ENCODE results near the gene MGAT5.

The MGAT5 gene

GRCh38 chr2:134468776-134469175 is 214.9 kb downstream of the MGAT5 start:
- ATAC-seq, result no peak
- no peak for TF ChIP-seq ARNTL (CRISPR knock-in tag; IDR thresholded peaks at IDR 0.05; ENCODE audit: borderline replicate concordance, low read depth)
- no peak for TF ChIP-seq PATZ1 (CRISPR knock-in tag; IDR thresholded peaks at IDR 0.05; ENCODE audit: borderline replicate concordance)
- TF ChIP-seq TCF4 (CRISPR knock-in tag; IDR thresholded peaks at IDR 0.05; ENCODE audit: borderline replicate concordance), result no peak
- no peak for TF ChIP-seq ESRRG (CRISPR knock-in tag; IDR thresholded peaks at IDR 0.05)
- TF ChIP-seq ZNF8 (CRISPR knock-in tag; IDR thresholded peaks at IDR 0.05), result no peak
- TF ChIP-seq CREB5 (CRISPR knock-in tag; IDR thresholded peaks at IDR 0.05; ENCODE audit: low read depth), result no peak
- TF ChIP-seq, protein P1, sequence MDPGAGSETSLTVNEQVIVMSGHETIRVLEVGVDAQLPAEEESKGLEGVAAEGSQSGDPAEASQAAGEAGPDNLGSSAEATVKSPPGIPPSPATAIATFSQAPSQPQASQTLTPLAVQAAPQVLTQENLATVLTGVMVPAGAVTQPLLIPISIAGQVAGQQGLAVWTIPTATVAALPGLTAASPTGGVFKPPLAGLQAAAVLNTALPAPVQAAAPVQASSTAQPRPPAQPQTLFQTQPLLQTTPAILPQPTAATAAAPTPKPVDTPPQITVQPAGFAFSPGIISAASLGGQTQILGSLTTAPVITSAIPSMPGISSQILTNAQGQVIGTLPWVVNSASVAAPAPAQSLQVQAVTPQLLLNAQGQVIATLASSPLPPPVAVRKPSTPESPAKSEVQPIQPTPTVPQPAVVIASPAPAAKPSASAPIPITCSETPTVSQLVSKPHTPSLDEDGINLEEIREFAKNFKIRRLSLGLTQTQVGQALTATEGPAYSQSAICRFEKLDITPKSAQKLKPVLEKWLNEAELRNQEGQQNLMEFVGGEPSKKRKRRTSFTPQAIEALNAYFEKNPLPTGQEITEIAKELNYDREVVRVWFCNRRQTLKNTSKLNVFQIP (CRISPR knock-in tag; IDR thresholded peaks at IDR 0.05; ENCODE audit: borderline replicate concordance, low read depth), result no peak
- TF ChIP-seq GLIS3 (CRISPR knock-in tag; IDR thresholded peaks at IDR 0.05), result no peak
- TF ChIP-seq ZNF70 (CRISPR knock-in tag; IDR thresholded peaks at IDR 0.05), result no peak
- no peak for TF ChIP-seq ISL1 (CRISPR knock-in tag; IDR thresholded peaks at IDR 0.05)
- TF ChIP-seq PPARA (CRISPR knock-in tag; IDR thresholded peaks at IDR 0.05; ENCODE audit: borderline replicate concordance), result no peak
- no peak for TF ChIP-seq TSHZ2 (CRISPR knock-in tag; IDR thresholded peaks at IDR 0.05)
- TF ChIP-seq ZFP30 (CRISPR knock-in tag; IDR thresholded peaks at IDR 0.05), result no peak
- TF ChIP-seq SNAI2 (CRISPR knock-in tag; IDR thresholded peaks at IDR 0.05), result no peak
- TF ChIP-seq RARB (CRISPR knock-in tag; IDR thresholded peaks at IDR 0.05), result no peak
- no peak for TF ChIP-seq ZFP3 (CRISPR knock-in tag; IDR thresholded peaks at IDR 0.05)
- TF ChIP-seq ZNF565 (CRISPR knock-in tag; conservative IDR thresholded peaks at IDR 0.05; ENCODE audit: low read depth), result no peak
- TF ChIP-seq OSR1 (CRISPR knock-in tag; IDR thresholded peaks at IDR 0.05), result no peak
- no peak for TF ChIP-seq CSDC2 (CRISPR knock-in tag; IDR thresholded peaks at IDR 0.05)

- ATAC-seq, result no peak
- TF ChIP-seq RARB (CRISPR knock-in tag; IDR thresholded peaks at IDR 0.05), result no peak
- TF ChIP-seq GLIS3 (CRISPR knock-in tag; IDR thresholded peaks at IDR 0.05), result no peak
- no peak for TF ChIP-seq ESRRG (CRISPR knock-in tag; IDR thresholded peaks at IDR 0.05)
- no peak for TF ChIP-seq ZFP30 (CRISPR knock-in tag; IDR thresholded peaks at IDR 0.05)
- no peak for TF ChIP-seq ZFP3 (CRISPR knock-in tag; IDR thresholded peaks at IDR 0.05)
- no peak for TF ChIP-seq ZNF565 (CRISPR knock-in tag; conservative IDR thresholded peaks at IDR 0.05; ENCODE audit: low read depth)
- TF ChIP-seq TSHZ2 (CRISPR knock-in tag; IDR thresholded peaks at IDR 0.05), result no peak
- no peak for TF ChIP-seq TOX (CRISPR knock-in tag; IDR thresholded peaks at IDR 0.05; ENCODE audit: borderline replicate concordance)
- TF ChIP-seq CSDC2 (CRISPR knock-in tag; IDR thresholded peaks at IDR 0.05), result no peak
- no peak for TF ChIP-seq ZNF8 (CRISPR knock-in tag; IDR thresholded peaks at IDR 0.05)
- TF ChIP-seq ARNTL (CRISPR knock-in tag; IDR thresholded peaks at IDR 0.05; ENCODE audit: borderline replicate concordance, low read depth), result no peak
- TF ChIP-seq OSR1 (CRISPR knock-in tag; IDR thresholded peaks at IDR 0.05), result no peak
- no peak for TF ChIP-seq CSRNP3 (CRISPR knock-in tag; IDR thresholded peaks at IDR 0.05)
- TF ChIP-seq CREB5 (CRISPR knock-in tag; IDR thresholded peaks at IDR 0.05; ENCODE audit: low read depth), result no peak
- TF ChIP-seq ISL1 (CRISPR knock-in tag; IDR thresholded peaks at IDR 0.05), result no peak
These were observed 215.7 kb downstream of the MGAT5 start for GRCh38 chr2:134469516-134470115.
